ENCODE results near the gene TRIM40.

Gene TRIM40

GRCh38 chr6:30188541-30188940 is 52.6 kb downstream of the TRIM40 start:
- H3K36me3 ChIP-seq = peaks cover 36 to 78% (median 55%) of the 10 kb centered on the region in 3 donors
- H3K4me1 ChIP-seq = no peaks in the 10 kb centered on the region
- DNase-seq = no peak
- H3K27ac ChIP-seq = no peak overlapping the region
- no peaks in the 10 kb centered on the region for H3K27me3 ChIP-seq
- intact Hi-C loops (cut with DNase I; ENCODE audit: low total_unique reads) = no loop called here
- no peak overlapping the region for H3K4me3 ChIP-seq
- TF ChIP-seq, protein P1, sequence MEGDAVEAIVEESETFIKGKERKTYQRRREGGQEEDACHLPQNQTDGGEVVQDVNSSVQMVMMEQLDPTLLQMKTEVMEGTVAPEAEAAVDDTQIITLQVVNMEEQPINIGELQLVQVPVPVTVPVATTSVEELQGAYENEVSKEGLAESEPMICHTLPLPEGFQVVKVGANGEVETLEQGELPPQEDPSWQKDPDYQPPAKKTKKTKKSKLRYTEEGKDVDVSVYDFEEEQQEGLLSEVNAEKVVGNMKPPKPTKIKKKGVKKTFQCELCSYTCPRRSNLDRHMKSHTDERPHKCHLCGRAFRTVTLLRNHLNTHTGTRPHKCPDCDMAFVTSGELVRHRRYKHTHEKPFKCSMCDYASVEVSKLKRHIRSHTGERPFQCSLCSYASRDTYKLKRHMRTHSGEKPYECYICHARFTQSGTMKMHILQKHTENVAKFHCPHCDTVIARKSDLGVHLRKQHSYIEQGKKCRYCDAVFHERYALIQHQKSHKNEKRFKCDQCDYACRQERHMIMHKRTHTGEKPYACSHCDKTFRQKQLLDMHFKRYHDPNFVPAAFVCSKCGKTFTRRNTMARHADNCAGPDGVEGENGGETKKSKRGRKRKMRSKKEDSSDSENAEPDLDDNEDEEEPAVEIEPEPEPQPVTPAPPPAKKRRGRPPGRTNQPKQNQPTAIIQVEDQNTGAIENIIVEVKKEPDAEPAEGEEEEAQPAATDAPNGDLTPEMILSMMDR (IDR thresholded peaks at IDR 0.05) = no peak
- no peaks in the 10 kb centered on the region for H3K9me3 ChIP-seq

- no peak for DNase-seq
- intact Hi-C loops (cut with DNase I; ENCODE audit: low total_unique reads) = no loop called here
- H3K9me3 ChIP-seq = no peaks in the 10 kb centered on the region
- TF ChIP-seq, protein P1 (IDR thresholded peaks at IDR 0.05) = no peak
- H3K4me3 ChIP-seq = no peak overlapping the region
- peaks cover 34 to 83% (median 78%) of the 10 kb centered on the region in 3 donors for H3K36me3 ChIP-seq
- H3K4me1 ChIP-seq = no peaks in the 10 kb centered on the region
- no peaks in the 10 kb centered on the region for H3K27me3 ChIP-seq
- H3K27ac ChIP-seq = no peak overlapping the region
Observed at GRCh38 chr6:30192076-30192475, 56.1 kb downstream of the TRIM40 start.

GRCh38 chr6:30194797-30195690 is 59.1 kb downstream of the TRIM40 start:
- Histone ChIP-seq H3K27ac (no peak overlapping the region), H3K4me1 (no peaks in the 10 kb centered on the region), H3K27me3 (no peaks in the 10 kb centered on the region), H3K36me3 (peaks cover 35 to 82% (median 81%) of the 10 kb centered on the region in 3 donors), H3K4me3 (no peak overlapping the region), H3K9me3 (no peaks in the 10 kb centered on the region)
- TF ChIP-seq, protein P1 (IDR thresholded peaks at IDR 0.05) = no peak
- intact Hi-C loops (cut with DNase I; ENCODE audit: low total_unique reads) = no loop called here
- DNase-seq = no peak

DNA sequence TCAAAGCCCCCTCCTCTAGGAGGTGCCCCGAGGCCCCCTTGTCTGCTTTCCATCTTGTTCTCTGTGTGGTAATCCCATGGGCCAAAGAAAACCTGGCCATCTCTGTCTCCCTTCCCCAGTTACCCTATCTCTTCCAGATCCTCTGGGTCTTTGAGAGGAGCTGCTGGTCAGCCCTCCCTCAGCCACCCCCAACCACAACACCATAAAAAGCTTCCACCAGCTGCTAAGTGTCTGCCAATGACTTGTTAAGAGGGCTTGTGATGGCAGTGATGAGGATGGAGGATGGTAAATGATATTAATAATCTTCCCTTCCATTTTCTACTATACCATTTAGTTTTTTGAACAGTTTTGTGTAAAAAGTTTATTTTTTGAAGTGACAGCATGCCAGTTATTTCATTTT is 60.0 kb downstream of the TRIM40 start:
- no peaks in the 10 kb centered on the region for H3K9me3 ChIP-seq
- H3K4me3 ChIP-seq = no peak overlapping the region
- H3K27me3 ChIP-seq = no peaks in the 10 kb centered on the region
- H3K36me3 ChIP-seq = peaks cover 41 to 82% (median 80%) of the 10 kb centered on the region in 3 donors
- no peaks in the 10 kb centered on the region for H3K4me1 ChIP-seq
- no peak overlapping the region for H3K27ac ChIP-seq
- TF ChIP-seq, protein P1 (IDR thresholded peaks at IDR 0.05) = no peak
- DNase-seq = no peak
- intact Hi-C loops (cut with DNase I; ENCODE audit: low total_unique reads) = no loop called here

DNA sequence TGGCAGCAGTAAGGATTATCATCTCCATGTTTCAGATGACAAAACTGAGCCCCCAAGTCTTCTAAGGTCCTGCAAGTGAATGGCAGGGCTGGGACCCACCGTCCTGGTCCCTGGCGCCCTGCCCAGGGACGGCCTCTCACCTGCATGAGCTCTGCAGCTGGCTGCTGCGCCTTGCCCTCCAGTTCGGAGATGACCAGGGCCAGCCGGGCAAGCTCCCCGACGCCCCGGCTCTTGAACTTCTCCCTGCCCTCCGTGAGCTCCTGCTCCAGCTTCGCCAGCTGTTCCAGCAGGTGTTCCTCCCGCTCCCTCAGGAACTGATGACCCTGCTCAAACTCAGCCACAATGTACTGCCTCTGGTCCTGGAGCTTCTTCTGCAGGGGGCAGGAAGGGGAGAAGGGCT is 60.4 kb downstream of the TRIM40 start:
- Histone ChIP-seq H3K4me3 (no peak overlapping the region), H3K36me3 (peaks cover 42 to 81% (median 76%) of the 10 kb centered on the region in 3 donors), H3K4me1 (no peaks in the 10 kb centered on the region), H3K27ac (no peak overlapping the region), H3K27me3 (no peaks in the 10 kb centered on the region), H3K9me3 (no peaks in the 10 kb centered on the region)
- DNase-seq = no peak
- TF ChIP-seq, protein P1 (IDR thresholded peaks at IDR 0.05) = no peak
- intact Hi-C loops (cut with DNase I; ENCODE audit: low total_unique reads) = no loop called here

Measured in tibial artery (tissue), 4 donors.